ENCODE results near the gene ZNF576. TPM values are rescaled to one million over a fixed set of nuclear protein-coding genes. Genes with fewer than 3 reads are reported as not detected.

Gene ZNF576
- total RNA-seq, 1 experiment from 2014 or later = 6.2 TPM

DNA sequence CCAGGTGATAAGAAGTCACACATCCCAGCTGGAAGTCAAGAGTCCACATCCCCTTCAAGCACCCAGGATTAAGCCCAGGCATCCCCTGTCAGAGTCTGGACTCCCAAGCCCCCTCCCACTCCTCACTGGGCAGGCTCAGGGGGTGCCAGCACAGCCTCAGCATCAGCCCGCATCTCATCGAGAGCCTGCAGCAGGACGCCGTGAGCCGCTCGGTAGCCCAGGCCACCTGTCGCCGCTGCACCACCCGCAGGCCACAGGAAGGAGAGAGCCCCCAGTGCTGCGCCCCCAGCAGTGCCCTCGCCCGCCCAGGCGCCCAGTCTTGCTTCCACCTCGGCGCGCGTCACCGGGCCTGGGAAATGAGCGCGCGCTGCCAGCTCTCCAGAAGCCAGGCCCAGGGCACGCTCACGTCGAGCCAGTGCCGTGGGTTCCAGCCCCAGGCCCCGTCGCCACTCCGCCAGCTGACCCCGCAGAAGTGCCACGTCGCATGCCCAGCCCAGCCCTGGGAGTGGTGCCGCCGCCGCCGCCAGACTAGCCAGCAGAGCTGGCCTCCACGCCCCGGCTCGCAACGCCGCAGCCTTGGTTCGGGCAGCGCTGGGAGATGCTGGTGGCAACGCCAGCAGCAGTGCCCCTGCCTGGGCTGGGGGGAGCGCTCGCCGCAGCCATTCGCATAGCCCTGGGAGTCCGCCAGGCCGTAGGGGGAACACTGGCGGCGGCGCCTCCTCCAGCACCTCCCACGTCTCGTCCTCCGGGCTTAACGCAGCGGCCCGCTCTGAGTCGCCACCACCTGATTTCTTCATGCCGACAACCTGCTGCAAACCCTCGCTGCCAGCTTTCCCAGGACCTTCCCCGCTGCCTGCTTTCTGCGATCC is 4.3 kb upstream of the ZNF576 start:
- Histone ChIP-seq H3K9me3 (ENCODE audit: low read length) (no peaks in the 10 kb centered on the region), H3K27ac (ENCODE audit: low read length) (no peak overlapping the region), H4K20me1 (ENCODE audit: insufficient read depth, low read depth, low read length) (no peaks in the 10 kb centered on the region), H3K27me3 (ENCODE audit: low read length) (no peaks in the 10 kb centered on the region), H3K4me2 (ENCODE audit: low read depth, low read length, poor library complexity, severe bottlenecking) (no peak overlapping the region), H3K9me2 (replicated peaks; ENCODE audit: insufficient read depth, low read length) (no peaks in the 10 kb centered on the region), H3K9ac (ENCODE audit: low read length) (no peak overlapping the region), H2AFZ (ENCODE audit: low read length) (no peak overlapping the region), H3K79me2 (ENCODE audit: low read length) (peaks cover 28% of the 10 kb centered on the region), H3K36me3 (ENCODE audit: insufficient read depth, low read length) (peaks cover 3% of the 10 kb centered on the region; the same call in 1 of the 2 replicates), H3K4me3 (ENCODE audit: low read length) (no peak overlapping the region), H3K4me1 (ENCODE audit: low read length) (peaks cover 9% of the 10 kb centered on the region)
- DNase-seq = no peak

DNA sequence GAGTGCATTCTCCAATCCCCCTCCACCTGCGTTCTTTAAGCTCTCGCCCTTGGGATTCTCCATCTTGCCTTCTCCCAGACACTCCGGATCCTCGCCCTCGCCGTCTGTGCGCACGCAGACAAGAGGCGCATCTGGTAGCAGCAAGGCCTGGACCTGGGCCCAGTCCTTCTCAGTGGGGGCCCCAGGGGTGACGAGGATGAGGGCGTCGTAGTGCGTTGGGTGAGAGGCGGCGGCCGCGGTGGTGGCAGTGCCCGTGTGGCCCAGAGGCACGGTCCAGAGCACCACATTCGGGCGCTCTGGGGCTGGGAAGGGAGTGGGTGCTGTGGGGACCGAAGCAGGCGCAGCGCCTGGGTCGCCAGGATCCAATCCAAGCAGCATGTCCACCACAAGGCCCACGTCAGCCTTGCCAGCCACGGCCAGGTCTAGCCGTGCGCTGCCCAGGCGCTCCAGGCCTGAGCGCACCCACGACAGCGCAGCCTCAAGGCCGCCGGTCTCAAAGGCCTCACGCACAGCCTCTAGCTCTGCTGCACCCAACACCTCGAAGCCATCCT is 3.5 kb upstream of the ZNF576 start:
- Histone ChIP-seq H3K36me3 (ENCODE audit: insufficient read depth, low read length) (peaks cover 3% of the 10 kb centered on the region; the same call in 1 of the 2 replicates), H3K4me3 (ENCODE audit: low read length) (no peak overlapping the region), H3K4me1 (ENCODE audit: low read length) (peaks cover 16% of the 10 kb centered on the region), H3K9me2 (replicated peaks; ENCODE audit: insufficient read depth, low read length) (no peaks in the 10 kb centered on the region), H3K4me2 (ENCODE audit: low read depth, low read length, poor library complexity, severe bottlenecking) (no peak overlapping the region), H3K27me3 (ENCODE audit: low read length) (no peaks in the 10 kb centered on the region), H3K9me3 (ENCODE audit: low read length) (no peaks in the 10 kb centered on the region), H3K27ac (ENCODE audit: low read length) (no peak overlapping the region), H2AFZ (ENCODE audit: low read length) (no peak overlapping the region), H3K79me2 (ENCODE audit: low read length) (peaks cover 35% of the 10 kb centered on the region), H3K9ac (ENCODE audit: low read length) (no peak overlapping the region), H4K20me1 (ENCODE audit: insufficient read depth, low read depth, low read length) (no peaks in the 10 kb centered on the region; the same call in 1 of the 2 replicates)
- DNase-seq = no peak

DNA sequence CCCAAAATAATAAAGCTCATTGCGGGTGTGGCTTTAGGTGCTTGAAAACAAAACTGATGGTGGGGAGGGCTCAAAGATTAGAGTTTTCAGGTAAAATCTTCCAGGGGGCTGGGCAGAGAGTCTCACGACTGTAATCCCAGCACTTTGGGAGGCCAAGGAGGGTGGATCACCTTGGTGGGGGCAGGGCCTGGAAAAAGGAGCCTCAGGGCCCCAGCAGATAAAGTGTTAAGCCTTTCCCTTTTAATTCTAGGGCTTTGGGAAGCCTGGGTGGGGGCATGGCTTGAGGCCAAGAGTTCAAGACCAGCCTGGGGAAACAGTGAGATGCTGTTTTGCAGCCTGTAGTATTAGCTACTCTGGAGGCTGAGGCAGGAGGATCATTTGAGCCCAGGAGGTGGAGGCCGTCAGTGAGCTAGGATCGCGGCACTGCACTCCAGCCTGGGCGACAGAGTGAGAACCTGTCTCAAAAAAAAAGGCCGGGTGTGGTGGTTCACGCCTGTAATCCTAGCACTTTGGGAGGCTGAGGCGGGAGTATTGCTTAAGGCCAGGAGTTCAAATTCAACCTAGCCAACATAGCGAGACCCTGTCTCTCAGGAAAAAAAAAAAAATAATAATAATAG is 2.2 kb upstream of the ZNF576 start:
- Histone ChIP-seq H3K79me2 (ENCODE audit: low read length) (peaks cover 48% of the 10 kb centered on the region), H3K9ac (ENCODE audit: low read length) (peak overlapping the region; percentile 87; the same call in 1 of the 2 replicates), H3K4me2 (ENCODE audit: low read depth, low read length, poor library complexity, severe bottlenecking) (peak overlapping the region; percentile 91), H2AFZ (ENCODE audit: low read length) (no peak overlapping the region), H3K27me3 (ENCODE audit: low read length) (no peaks in the 10 kb centered on the region), H3K36me3 (ENCODE audit: insufficient read depth, low read length) (peaks cover 3% of the 10 kb centered on the region; the same call in 1 of the 2 replicates), H3K9me2 (replicated peaks; ENCODE audit: insufficient read depth, low read length) (no peaks in the 10 kb centered on the region), H3K4me1 (ENCODE audit: low read length) (peaks cover 25% of the 10 kb centered on the region), H3K27ac (ENCODE audit: low read length) (no peak overlapping the region), H3K4me3 (ENCODE audit: low read length) (peak overlapping the region; percentile 77), H3K9me3 (ENCODE audit: low read length) (no peaks in the 10 kb centered on the region), H4K20me1 (ENCODE audit: insufficient read depth, low read depth, low read length) (no peaks in the 10 kb centered on the region; the same call in 1 of the 2 replicates)
- no peak for DNase-seq

DNA sequence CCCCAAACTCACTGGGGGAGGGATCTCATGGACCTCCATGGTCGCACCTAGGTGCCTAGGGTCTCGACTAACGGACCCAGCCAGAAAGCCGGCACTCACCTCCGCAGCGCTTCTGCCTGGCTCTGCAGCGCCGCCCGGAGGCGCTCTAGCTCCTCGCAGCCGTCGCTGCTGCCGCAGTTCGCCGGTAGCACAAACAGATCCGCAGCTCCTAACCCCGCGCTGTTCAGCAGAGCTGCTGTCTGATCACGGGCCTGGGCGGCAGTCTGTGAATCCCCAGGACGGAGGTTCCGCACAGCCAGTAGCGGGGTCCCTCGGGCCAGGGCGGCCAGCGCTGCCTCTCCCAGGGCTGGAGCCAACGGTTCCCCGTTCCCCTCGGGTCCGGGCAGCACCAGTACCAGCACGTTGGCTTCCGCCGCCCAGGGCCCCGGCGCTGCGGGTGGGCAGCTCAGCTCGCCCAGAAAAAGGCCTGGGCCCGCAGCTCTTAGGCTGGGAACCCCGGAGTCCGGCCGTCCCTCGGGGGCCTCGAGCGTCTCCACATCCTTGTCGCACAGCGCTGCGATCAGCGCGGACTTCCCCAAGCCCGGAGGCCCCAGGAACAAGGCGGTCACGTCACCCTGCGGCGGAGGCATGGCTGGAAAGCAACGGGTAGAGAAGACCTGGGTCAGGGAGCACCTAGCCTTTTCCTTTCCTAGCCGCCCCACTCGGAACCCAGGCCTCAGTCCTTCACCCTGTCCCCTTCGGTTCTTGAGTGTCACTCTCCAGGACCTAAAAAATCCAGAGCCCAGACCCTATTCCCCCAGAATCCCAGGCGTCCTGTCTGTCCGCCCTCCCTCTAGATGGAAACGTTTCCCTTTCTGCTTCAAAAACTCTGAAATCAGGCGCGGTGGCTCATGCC is 1.4 kb upstream of the ZNF576 start:
- no peaks in the 10 kb centered on the region for H3K27me3 ChIP-seq (ENCODE audit: low read length)
- H4K20me1 ChIP-seq (ENCODE audit: insufficient read depth, low read depth, low read length) = no peaks in the 10 kb centered on the region; the same call in 1 of the 2 replicates
- H2AFZ ChIP-seq (ENCODE audit: low read length) = peak overlapping the region; percentile 29; the same call in 1 of the 2 replicates
- H3K4me2 ChIP-seq (ENCODE audit: low read depth, low read length, poor library complexity, severe bottlenecking) = peak overlapping the region; percentile 91
- peaks cover 56% of the 10 kb centered on the region for H3K79me2 ChIP-seq (ENCODE audit: low read length)
- peak overlapping the region; percentile 31; the same call in 1 of the 2 replicates for H3K27ac ChIP-seq (ENCODE audit: low read length)
- H3K9me3 ChIP-seq (ENCODE audit: low read length) = no peaks in the 10 kb centered on the region
- peak overlapping the region; percentile 77 for H3K4me3 ChIP-seq (ENCODE audit: low read length)
- H3K4me1 ChIP-seq (ENCODE audit: low read length) = peaks cover 25% of the 10 kb centered on the region
- peak overlapping the region; percentile 87 for H3K9ac ChIP-seq (ENCODE audit: low read length)
- H3K36me3 ChIP-seq (ENCODE audit: insufficient read depth, low read length) = peaks cover 10% of the 10 kb centered on the region; the same call in 1 of the 2 replicates
- H3K9me2 ChIP-seq (replicated peaks; ENCODE audit: insufficient read depth, low read length) = no peaks in the 10 kb centered on the region
- peak; percentile 91 for DNase-seq

DNA sequence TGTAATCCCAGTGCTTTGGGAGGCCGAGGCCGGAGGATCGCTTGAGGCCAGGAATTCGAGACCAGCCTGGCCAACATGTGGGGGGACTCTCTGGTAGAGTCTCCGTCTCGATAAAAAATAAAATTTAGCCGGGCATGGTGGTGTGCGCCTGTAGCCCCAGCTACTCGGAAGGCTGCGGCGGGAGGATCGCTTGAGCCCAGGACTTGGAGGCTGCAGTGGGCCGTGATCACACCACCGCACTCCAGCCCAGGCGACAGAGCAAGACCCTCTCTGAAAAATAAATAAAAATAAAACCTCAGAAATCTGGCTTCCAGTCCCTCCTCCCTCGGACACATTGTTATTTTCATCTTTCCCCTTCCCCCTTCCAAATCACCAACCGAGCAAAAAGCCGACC is 793 bp upstream of the ZNF576 start:
- Histone ChIP-seq H3K4me1 (ENCODE audit: low read length) (peaks cover 25% of the 10 kb centered on the region), H3K27ac (ENCODE audit: low read length) (peak overlapping the region; percentile 31; the same call in 1 of the 2 replicates), H3K4me2 (ENCODE audit: low read depth, low read length, poor library complexity, severe bottlenecking) (peak overlapping the region; percentile 91), H3K9ac (ENCODE audit: low read length) (peak overlapping the region; percentile 87), H3K4me3 (ENCODE audit: low read length) (peak overlapping the region; percentile 77), H4K20me1 (ENCODE audit: insufficient read depth, low read depth, low read length) (no peaks in the 10 kb centered on the region; the same call in 1 of the 2 replicates), H3K79me2 (ENCODE audit: low read length) (peaks cover 61% of the 10 kb centered on the region), H3K36me3 (ENCODE audit: insufficient read depth, low read length) (peaks cover 10% of the 10 kb centered on the region; the same call in 1 of the 2 replicates), H2AFZ (ENCODE audit: low read length) (peak overlapping the region; percentile 29; the same call in 1 of the 2 replicates), H3K27me3 (ENCODE audit: low read length) (no peaks in the 10 kb centered on the region), H3K9me3 (ENCODE audit: low read length) (no peaks in the 10 kb centered on the region), H3K9me2 (replicated peaks; ENCODE audit: insufficient read depth, low read length) (no peaks in the 10 kb centered on the region)
- DNase-seq = no peak

DNA sequence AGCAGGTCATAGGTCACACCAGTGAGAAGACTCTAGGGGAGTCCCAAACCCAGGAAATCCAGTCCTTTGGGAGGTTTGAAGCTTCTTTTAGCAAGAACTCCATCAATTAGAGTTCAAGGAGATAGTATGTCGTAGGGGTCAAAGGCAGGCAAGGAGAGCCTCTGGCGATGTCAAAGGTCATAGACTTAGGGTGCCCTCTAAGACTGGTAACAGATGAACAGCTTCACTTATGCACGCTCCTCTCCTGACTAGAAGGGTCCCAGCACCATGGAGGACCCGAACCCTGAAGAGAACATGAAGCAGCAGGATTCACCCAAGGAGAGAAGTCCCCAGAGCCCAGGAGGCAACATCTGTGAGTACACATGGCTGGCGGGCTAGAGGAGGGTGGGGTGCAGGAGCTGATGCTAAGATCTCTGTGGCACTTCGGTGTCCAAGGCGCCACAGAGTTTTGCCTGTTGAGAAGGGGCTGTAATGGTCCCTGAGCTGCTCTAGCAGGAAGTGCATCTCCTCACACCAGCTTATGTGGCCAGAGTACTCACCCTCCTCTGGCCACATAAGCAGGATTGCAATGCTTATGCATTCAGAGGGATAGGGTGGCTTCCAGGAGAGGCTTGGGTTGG is 557 bp downstream of the ZNF576 start:
- H3K27me3 ChIP-seq (ENCODE audit: low read length) = no peaks in the 10 kb centered on the region
- H2AFZ ChIP-seq (ENCODE audit: low read length) = no peak overlapping the region
- peak; percentile 53 for DNase-seq
- peak overlapping the region; percentile 73; the same call in 1 of the 2 replicates for H3K27ac ChIP-seq (ENCODE audit: low read length)
- H3K9me2 ChIP-seq (replicated peaks; ENCODE audit: insufficient read depth, low read length) = no peaks in the 10 kb centered on the region
- H3K4me1 ChIP-seq (ENCODE audit: low read length) = peaks cover 25% of the 10 kb centered on the region
- H3K9ac ChIP-seq (ENCODE audit: low read length) = peak overlapping the region; percentile 81
- peaks cover 10% of the 10 kb centered on the region; the same call in 1 of the 2 replicates for H3K36me3 ChIP-seq (ENCODE audit: insufficient read depth, low read length)
- no peaks in the 10 kb centered on the region; the same call in 1 of the 2 replicates for H4K20me1 ChIP-seq (ENCODE audit: insufficient read depth, low read depth, low read length)
- H3K4me2 ChIP-seq (ENCODE audit: low read depth, low read length, poor library complexity, severe bottlenecking) = peak overlapping the region; percentile 73
- peak overlapping the region; percentile 77 for H3K4me3 ChIP-seq (ENCODE audit: low read length)
- no peaks in the 10 kb centered on the region for H3K9me3 ChIP-seq (ENCODE audit: low read length)
- H3K79me2 ChIP-seq (ENCODE audit: low read length) = peaks cover 61% of the 10 kb centered on the region

DNA sequence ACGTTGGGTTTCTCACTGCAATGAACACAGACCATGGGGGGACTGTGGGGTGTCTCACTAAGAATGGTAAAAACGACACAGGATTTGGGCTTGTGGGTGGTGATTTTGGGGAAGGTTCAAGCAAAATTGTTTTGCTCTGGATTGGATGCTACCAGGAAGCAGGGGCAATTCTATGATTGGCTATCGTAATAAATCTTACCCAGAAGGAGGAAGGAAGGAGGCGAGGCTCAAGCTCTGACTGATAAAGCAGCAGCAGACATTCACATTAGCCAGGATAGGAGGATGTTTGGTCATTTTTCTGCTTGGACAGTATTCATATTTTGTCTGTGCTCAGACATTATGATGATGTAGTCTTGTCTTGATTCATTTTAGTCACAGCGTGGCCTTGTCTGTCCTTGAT is 1.5 kb downstream of the ZNF576 start:
- peak overlapping the region; percentile 73 for H3K4me2 ChIP-seq (ENCODE audit: low read depth, low read length, poor library complexity, severe bottlenecking)
- no peaks in the 10 kb centered on the region; the same call in 1 of the 2 replicates for H4K20me1 ChIP-seq (ENCODE audit: insufficient read depth, low read depth, low read length)
- H3K9ac ChIP-seq (ENCODE audit: low read length) = peak overlapping the region; percentile 81
- H3K27me3 ChIP-seq (ENCODE audit: low read length) = no peaks in the 10 kb centered on the region
- H3K4me3 ChIP-seq (ENCODE audit: low read length) = peak overlapping the region; percentile 77
- peaks cover 25% of the 10 kb centered on the region for H3K4me1 ChIP-seq (ENCODE audit: low read length)
- no peaks in the 10 kb centered on the region for H3K9me3 ChIP-seq (ENCODE audit: low read length)
- peak overlapping the region; percentile 17; the same call in 1 of the 2 replicates for H3K27ac ChIP-seq (ENCODE audit: low read length)
- no peak overlapping the region for H2AFZ ChIP-seq (ENCODE audit: low read length)
- peaks cover 66% of the 10 kb centered on the region for H3K79me2 ChIP-seq (ENCODE audit: low read length)
- no peaks in the 10 kb centered on the region for H3K9me2 ChIP-seq (replicated peaks; ENCODE audit: insufficient read depth, low read length)
- DNase-seq = no peak
- H3K36me3 ChIP-seq (ENCODE audit: insufficient read depth, low read length) = peaks cover 11% of the 10 kb centered on the region; the same call in 1 of the 2 replicates
